Adrenal gland (tissue), 5 donors: ENCODE measurements around the gene FAM219B.

Experiments used
- POLR2A ChIP-seq, 2 donors: fragments of 450-650 bp; IDR thresholded peaks; one replicate each; pipeline ENCODE4 v1.6.1; 2017; ENCODE audit warnings: antibody characterized with exemption in 2 of 2, mild to moderate bottlenecking in 2 of 2, moderate library complexity in 1 of 2
- TF ChIP-seq, protein P1 (sequence below), 6 experiments: fragments of 450-650 bp in 4 of 6; fragments of 200-600 bp in 2 of 6; sonication (generic) in 1 of 6; IDR thresholded peaks; 1 replicate in 5 of 6; 2 replicates in 1 of 6; pipeline versions ENCODE4 v1.5.1 to v1.8.0; 2016 to 2021; ENCODE audit warnings: antibody characterized with exemption in 6 of 6, mild to moderate bottlenecking in 2 of 6, moderate library complexity in 1 of 6
- donor health status: DM: no; HTN: no; CAD: no.

DNA sequence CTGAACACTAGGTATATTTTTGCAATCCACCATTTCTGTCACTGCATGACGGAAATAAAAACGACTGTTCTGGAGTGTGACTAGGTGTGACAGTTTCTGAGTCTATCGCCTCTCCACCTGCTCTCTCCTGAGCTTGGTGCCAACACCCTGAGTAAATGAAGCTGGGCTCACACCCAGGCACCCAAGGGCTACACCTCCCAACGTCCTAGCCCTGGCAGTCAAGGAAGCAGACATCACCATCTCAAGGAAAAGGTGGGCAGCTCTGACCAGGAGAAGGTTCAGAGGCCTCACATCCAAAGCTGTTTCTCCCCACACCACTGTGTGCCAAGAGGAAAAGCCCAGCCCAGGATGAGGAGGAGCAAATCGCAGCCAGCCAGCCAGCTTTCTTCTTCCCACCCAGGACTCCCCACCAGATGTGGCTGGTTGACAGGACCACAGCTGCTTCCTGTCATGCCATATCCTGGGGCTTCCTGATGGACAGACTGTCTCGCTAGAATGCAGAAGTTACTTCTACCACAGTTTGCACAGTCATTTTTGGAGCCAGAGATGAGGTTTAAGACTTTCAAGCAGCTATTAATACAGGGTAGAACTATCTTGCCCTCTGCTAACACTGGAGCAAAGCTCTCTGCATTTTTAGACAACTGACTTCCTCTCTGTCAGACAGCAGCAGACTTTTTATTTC, 36.8 kb downstream of the FAM219B start:
- peak in 1 of 2 donors; percentile 35 for TF ChIP-seq POLR2A (IDR thresholded peaks at IDR 0.05)
- TF ChIP-seq, protein P1, sequence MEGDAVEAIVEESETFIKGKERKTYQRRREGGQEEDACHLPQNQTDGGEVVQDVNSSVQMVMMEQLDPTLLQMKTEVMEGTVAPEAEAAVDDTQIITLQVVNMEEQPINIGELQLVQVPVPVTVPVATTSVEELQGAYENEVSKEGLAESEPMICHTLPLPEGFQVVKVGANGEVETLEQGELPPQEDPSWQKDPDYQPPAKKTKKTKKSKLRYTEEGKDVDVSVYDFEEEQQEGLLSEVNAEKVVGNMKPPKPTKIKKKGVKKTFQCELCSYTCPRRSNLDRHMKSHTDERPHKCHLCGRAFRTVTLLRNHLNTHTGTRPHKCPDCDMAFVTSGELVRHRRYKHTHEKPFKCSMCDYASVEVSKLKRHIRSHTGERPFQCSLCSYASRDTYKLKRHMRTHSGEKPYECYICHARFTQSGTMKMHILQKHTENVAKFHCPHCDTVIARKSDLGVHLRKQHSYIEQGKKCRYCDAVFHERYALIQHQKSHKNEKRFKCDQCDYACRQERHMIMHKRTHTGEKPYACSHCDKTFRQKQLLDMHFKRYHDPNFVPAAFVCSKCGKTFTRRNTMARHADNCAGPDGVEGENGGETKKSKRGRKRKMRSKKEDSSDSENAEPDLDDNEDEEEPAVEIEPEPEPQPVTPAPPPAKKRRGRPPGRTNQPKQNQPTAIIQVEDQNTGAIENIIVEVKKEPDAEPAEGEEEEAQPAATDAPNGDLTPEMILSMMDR (IDR thresholded peaks at IDR 0.05) = no peak
